Retinal pigment epithelial cell (primary cell): Measurements from ENCODE around the gene PPARG.
"Not testable (repeated sequence)": the region's sequence is repeated elsewhere in the genome, so short reads cannot be mapped to it uniquely, and the experiment has no call there.

ENCODE experiments used
- DNase-seq: peaks from one replicate; pipeline ENCODE4 v3.0.0-alpha.2; 2010; ENCODE audit warnings: low read depth
- H3K4me3 ChIP-seq: 2 replicates; pipeline ENCODE4 v1.5.1; 2011; ENCODE audit warnings: mild to moderate bottlenecking, low read length, control low read depth, moderate library complexity
- TF ChIP-seq, protein P1 (sequence below): conservative IDR thresholded peaks from 2 replicates; pipeline ENCODE4 v1.5.1; 2011; ENCODE audit warnings: low read depth, low read length, control low read depth, inconsistent platforms

PPARG gene

DNA sequence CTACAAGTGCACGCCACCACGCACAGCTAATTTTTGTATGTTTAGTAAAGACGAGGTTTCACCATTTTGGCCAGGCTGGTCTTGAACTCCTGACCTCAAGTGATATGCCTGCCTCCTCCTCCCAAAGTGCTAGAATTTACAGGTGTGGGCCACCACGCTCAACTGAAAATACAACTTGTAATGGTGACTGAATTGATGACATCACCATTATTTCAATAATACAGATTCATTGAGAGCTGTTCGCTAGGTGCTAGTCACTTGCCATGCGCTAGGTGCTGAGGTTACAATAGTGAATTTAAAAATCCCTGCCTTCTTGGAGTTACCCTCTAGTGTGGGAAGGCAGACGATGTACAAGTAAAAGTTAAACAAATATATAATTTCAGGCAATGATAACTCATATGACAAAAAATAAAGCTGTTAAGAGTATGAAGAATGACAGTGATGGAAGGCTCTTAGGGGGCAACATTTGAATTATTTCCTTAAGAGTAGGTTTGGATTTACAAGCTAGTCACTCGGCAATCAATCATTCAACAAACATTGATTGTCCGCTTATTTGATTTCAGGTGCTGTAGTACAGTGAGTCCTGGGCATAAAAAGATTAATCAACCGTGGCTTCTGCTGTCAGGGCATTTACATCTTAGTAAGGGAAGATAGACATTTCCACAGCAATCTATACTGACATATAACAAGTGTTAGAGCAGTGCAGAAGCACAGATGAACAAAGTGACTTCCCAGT, 9.1 kb upstream of the PPARG start:
- no peak overlapping the region for H3K4me3 ChIP-seq
- DNase-seq: no peak
- TF ChIP-seq, protein P1, sequence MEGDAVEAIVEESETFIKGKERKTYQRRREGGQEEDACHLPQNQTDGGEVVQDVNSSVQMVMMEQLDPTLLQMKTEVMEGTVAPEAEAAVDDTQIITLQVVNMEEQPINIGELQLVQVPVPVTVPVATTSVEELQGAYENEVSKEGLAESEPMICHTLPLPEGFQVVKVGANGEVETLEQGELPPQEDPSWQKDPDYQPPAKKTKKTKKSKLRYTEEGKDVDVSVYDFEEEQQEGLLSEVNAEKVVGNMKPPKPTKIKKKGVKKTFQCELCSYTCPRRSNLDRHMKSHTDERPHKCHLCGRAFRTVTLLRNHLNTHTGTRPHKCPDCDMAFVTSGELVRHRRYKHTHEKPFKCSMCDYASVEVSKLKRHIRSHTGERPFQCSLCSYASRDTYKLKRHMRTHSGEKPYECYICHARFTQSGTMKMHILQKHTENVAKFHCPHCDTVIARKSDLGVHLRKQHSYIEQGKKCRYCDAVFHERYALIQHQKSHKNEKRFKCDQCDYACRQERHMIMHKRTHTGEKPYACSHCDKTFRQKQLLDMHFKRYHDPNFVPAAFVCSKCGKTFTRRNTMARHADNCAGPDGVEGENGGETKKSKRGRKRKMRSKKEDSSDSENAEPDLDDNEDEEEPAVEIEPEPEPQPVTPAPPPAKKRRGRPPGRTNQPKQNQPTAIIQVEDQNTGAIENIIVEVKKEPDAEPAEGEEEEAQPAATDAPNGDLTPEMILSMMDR: no peak

DNA sequence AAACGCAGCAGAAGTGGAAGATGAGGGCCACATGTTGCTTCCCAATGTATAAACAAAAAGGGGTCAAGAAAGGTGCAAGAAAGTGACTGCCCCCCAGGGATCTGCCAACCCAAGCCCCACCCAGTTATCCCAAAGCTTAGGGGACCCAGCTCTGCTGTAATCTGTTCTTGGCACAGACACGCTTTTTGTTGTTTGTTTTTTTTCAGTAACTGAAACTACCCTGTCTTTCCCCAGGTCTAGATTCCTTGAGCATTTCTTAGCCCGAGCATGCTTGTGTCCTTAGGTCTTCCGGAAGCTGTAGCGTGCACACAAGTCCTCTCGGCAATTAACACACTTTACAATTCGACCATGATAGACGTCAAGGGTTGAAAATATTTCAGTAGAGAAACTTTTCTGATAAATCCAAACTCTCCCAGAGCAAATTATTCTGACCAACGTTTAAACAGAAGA, 8.5 kb upstream of the PPARG start:
- TF ChIP-seq, protein P1: no peak
- DNase-seq: no peak

DNA sequence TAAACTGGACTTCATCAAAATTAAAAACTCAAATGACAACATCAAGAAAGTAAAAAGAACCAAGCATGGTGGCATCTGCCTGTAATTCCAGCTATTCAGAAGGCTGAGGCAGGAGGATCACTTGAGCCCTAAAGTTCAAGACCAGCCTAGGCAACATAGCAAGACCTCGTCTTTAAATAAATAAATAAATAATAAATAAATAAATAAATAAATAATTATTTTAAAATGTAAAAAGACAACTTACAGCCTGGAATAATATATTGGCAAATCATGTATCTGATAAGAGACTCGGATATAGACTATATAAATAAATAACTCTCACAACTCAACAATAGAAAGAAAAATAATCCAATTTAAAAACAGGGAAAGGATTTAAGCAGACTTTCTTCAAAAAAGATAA, 4.3 kb upstream of the PPARG start:
- TF ChIP-seq, protein P1: no peak
- no peak for DNase-seq
- H3K4me3 ChIP-seq: no peak overlapping the region

More for the DNA sequence above, 8.5 kb upstream of the PPARG start:
- no peak overlapping the region for H3K4me3 ChIP-seq

DNA sequence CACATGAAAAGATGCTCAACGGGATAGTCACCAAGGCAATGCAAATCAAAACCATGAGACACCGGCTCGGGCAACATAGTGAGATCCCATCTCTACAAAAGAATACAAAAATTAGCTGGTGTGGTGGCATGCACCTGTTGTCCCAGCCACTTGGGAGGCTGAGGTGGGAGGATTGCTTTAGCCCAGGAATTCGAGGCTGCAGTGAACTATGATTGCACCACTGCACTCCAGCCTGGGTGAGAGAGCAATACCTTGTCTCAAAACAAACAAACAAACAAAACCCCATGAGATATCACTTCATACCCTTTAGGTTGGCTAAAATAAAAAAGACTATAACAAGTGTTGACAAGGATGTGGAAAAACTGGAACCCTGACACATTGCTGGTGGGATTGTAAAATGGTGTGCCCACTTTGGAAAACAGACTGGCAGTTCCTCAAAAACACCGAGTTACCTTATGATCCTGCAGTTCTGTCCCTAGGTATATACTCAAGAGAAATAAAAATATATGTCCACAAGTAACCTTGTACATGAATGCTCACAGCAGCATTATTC, 3.8 kb upstream of the PPARG start:
- DNase-seq: no peak
- TF ChIP-seq, protein P1: no peak
- H3K4me3 ChIP-seq: no peak overlapping the region

DNA sequence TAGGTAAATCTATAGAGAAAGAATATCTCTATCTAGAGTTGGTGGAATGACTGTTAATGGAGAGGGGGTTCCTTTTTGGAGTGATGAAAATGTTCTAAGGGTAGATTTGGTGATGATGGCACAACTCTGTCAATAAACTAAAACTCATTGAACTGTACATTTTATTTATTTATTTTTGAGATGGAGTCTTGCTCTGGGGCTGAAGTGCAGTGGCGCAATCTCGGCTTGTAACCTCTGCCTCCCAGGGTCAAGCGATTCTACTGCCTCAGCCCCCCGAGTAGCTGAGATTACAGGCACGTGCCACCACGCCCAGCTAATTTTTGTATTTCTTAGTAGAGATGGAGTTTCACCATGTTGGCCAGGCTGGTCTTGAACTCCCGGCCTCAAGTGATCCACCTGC, 3.1 kb upstream of the PPARG start:
- H3K4me3 ChIP-seq, DNase-seq: not testable (repeated sequence)

DNA sequence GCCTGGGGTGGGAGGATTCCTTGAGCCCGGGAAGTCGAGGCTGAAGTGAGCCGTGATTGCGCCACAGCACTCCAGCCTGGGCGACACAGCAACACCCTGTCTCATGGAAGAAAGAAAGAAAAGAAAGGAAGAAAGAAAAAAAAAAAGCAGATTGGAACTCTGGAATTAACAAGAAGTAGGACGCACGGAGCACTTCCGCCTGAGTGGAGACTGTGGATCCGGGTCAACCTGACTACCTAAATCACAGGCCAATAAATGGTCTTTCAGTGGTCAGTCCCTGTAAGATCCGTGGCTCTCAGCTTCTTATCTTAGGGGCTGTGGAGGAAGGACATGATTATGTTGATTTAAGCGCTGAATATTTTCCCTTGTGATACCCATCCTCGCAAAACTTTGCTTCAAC, 2.4 kb upstream of the PPARG start:
- TF ChIP-seq, protein P1: no peak
- DNase-seq: no peak
- no peak overlapping the region for H3K4me3 ChIP-seq

DNA sequence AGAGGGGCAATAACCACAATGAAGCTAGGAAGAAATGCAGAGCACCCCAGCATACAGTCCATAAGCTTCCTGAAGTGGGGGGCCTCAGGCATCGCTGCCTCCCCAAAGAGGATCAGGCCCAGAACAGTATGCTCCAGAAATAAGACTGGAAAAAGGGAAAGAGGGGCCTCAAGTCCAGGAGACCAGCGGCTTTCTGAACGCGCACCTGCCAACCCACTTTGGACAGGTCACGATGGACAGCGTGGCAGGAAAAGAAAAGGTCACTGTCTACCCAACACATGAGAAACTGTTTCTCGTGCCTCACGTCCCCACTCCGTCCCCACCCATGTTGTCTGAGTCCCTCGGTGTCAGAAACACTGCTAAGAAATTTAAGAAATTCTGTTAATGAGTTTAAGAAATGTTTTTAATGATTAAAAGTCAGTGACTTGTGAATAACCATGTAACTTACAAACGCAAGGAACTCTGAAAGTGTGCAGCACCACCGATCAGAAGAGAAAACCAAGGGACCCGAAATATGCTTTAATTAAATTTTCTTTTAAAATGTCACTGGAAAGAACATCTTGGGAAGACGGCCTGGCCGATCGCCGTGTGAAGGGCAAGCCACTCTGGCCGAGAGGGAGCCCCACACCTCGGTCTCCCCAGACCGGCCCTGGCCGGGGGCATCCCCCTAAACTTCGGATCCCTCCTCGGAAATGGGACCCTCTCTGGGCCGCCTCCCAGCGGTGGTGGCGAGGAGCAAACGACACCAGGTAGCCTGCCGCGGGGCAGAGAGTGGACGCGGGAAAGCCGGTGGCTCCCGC, 1.7 kb upstream of the PPARG start:
- TF ChIP-seq, protein P1: peak; percentile 22
- no peak for DNase-seq
- H3K4me3 ChIP-seq: peak overlapping the region; percentile 66
